B cell (primary cell): ENCODE data around the gene GLIS2. TPM values are rescaled to one million over a fixed set of nuclear protein-coding genes. Genes with fewer than 3 reads are reported as not detected.

Experiments
- ATAC-seq: fragments of 200-7000 bp; cut with Tn5 transposase; one replicate; pipeline ENCODE4 v1.10.0; 2021; ENCODE audit warnings: low read depth, mild to moderate bottlenecking, moderate number of reproducible peaks, moderate library complexity
- CTCF ChIA-PET: fragments of 350-600 bp; sonication (Branson Sonifier 250); formaldehyde crosslinking; loops from one replicate; lab custom pipeline; 2021; ENCODE audit warnings: antibody characterized with exemption, inconsistent platforms; lab: Charles Lee
- POLR2A ChIA-PET: fragments of 350-600 bp; sonication (Branson Sonifier 250); formaldehyde crosslinking; loops from one replicate; lab custom pipeline; 2021; ENCODE audit warnings: antibody characterized with exemption; lab: Charles Lee
- DNase-seq: peaks from one replicate; pipeline ENCODE4 v3.0.0; 2013
- H2AFZ ChIP-seq: 2 replicates; pipeline ENCODE4 v1.6.1; 2012; ENCODE audit warnings: mild to moderate bottlenecking, low read depth, low read length; ENCODE audit not compliant: insufficient read depth, poor library complexity, severe bottlenecking
- H3K27ac ChIP-seq, 2 donors: 1 replicate in 1 of 2; 2 replicates in 1 of 2; pipeline ENCODE4 v1.5.1; 2012 to 2013; ENCODE audit warnings: low read length in 2 of 2, mild to moderate bottlenecking in 2 of 2, moderate library complexity in 1 of 2
- H3K27me3 ChIP-seq, 4 experiments: fragments of 200-600 bp in 1 of 4; sonication (generic) in 1 of 4; replicated peaks in 1 of 4; 1 replicate in 2 of 4; 2 replicates in 2 of 4; pipeline versions ENCODE4 v1.6.1 to v1.7.0; 2013 to 2016; ENCODE audit warnings: low read length in 3 of 4, mild to moderate bottlenecking in 2 of 4, mixed read lengths in 1 of 4, moderate library complexity in 1 of 4; ENCODE audit not compliant: insufficient read depth in 4 of 4, control insufficient read depth in 3 of 4; ENCODE audit errors: control extremely low read depth in 1 of 4
- H3K36me3 ChIP-seq, 2 experiments: replicated peaks in 1 of 2; 1 replicate in 1 of 2; 2 replicates in 1 of 2; pipeline versions ENCODE4 v1.6.1 to v1.7.1; 2013; ENCODE audit warnings: low read length in 1 of 2; ENCODE audit not compliant: insufficient read depth in 2 of 2, control insufficient read depth in 1 of 2; ENCODE audit errors: control extremely low read depth in 1 of 2, extremely low read depth in 1 of 2
- H3K4me1 ChIP-seq, 2 donors: fragments of 200-600 bp in 1 of 2; sonication (generic) in 1 of 2; 1 replicate in 1 of 2; 2 replicates in 1 of 2; pipeline versions ENCODE4 v1.5.1 to v1.6.1; 2013 to 2017; ENCODE audit warnings: low read length in 2 of 2; ENCODE audit not compliant: control insufficient read depth in 2 of 2, insufficient read depth in 2 of 2
- H3K4me2 ChIP-seq: replicated peaks from 2 replicates; pipeline ENCODE3; 2012; ENCODE audit warnings: mild to moderate bottlenecking, low read depth, low read length; ENCODE audit not compliant: poor library complexity, severe bottlenecking
- H3K4me3 ChIP-seq, 5 experiments: fragments of 200-600 bp in 1 of 5; sonication (generic) in 1 of 5; 1 replicate in 3 of 5; 2 replicates in 2 of 5; pipeline versions ENCODE4 v1.5.1 to v1.7.0; 2011 to 2016; ENCODE audit warnings: low read length in 4 of 5, mild to moderate bottlenecking in 4 of 5, low read depth in 2 of 5, control low read depth in 1 of 5, moderate library complexity in 1 of 5; ENCODE audit not compliant: insufficient read depth in 1 of 5; ENCODE audit errors: control extremely low read depth in 1 of 5, extremely low read depth in 1 of 5
- H3K79me2 ChIP-seq: fragments of 200-600 bp; sonication (generic); one replicate; pipeline ENCODE4 v1.6.0; 2016; ENCODE audit warnings: low read length; ENCODE audit not compliant: control insufficient read depth, insufficient read depth
- H3K9ac ChIP-seq: fragments of 200-600 bp; sonication (generic); 2 replicates; pipeline ENCODE4 v1.6.1; 2017; ENCODE audit warnings: mild to moderate bottlenecking, low read length, moderate library complexity
- H3K9me3 ChIP-seq, 3 donors: one replicate each; pipeline versions ENCODE4 v1.6.1 to v1.7.1; 2013; ENCODE audit warnings: low read length in 2 of 3; ENCODE audit not compliant: control insufficient read depth in 2 of 3, insufficient read depth in 1 of 3; ENCODE audit errors: control extremely low read depth in 1 of 3
- H4K20me1 ChIP-seq: 2 replicates; pipeline ENCODE4 v1.6.0; 2012; ENCODE audit warnings: mild to moderate bottlenecking, low read length; ENCODE audit not compliant: insufficient read depth, control insufficient read depth, poor library complexity, severe bottlenecking
- H3K27ac Mint-ChIP-seq: one replicate; pipeline ENCODE4 v1.8.0; 2021; ENCODE audit warnings: mixed read lengths
- H3K27me3 Mint-ChIP-seq: one replicate; pipeline ENCODE4 v1.8.0; 2021; ENCODE audit warnings: mixed read lengths
- H3K4me1 Mint-ChIP-seq: one replicate; pipeline ENCODE4 v1.8.0; 2021; ENCODE audit warnings: mixed read lengths
- H3K4me3 Mint-ChIP-seq: one replicate; pipeline ENCODE4 v1.8.0; 2021; ENCODE audit warnings: mixed read lengths
- H3K9me3 Mint-ChIP-seq: one replicate; pipeline ENCODE4 v1.8.0; 2022; ENCODE audit warnings: mixed read lengths; ENCODE audit not compliant: insufficient read depth
- EZH2 ChIP-seq: IDR thresholded peaks from 2 replicates; pipeline ENCODE4 v1.6.1; 2012; ENCODE audit warnings: borderline replicate concordance, low read depth, mild to moderate bottlenecking, moderate library complexity, low read length; ENCODE audit not compliant: insufficient read depth, poor library complexity, severe bottlenecking
- WGBS: methylation state at CpG from one replicate; pipeline ENCODE4 v1.1.5; 2013; ENCODE audit warnings: missing lambda C conversion rate; ENCODE audit not compliant: insufficient coverage; 5-methylcytosine and 5-hydroxymethylcytosine counted together
- intact Hi-C: fragments of 100-400 bp; cut with micrococcal nuclease; formaldehyde crosslinking; loops from one replicate; pipeline ENCODE4 v1.10.0; 2022
- polyA plus RNA-seq: library from polyadenylated mRNA; depleted of rRNA; stranded (reverse); fragments of >200 nt; gene quantifications from 2 replicates; pipeline ENCODE4 v1.2.3, GENCODE V29; 2012
- total RNA-seq, 2 donors: library from RNA; stranded (reverse); fragments of 120-200 nt in 1 of 2; gene quantifications; 1 replicate in 1 of 2; 2 replicates in 1 of 2; pipeline versions ENCODE4 v1.2.3 to v1.2.4, GENCODE V29; 2013 to 2022
- TF ChIP-seq, protein P1 (sequence below): fragments of 200-600 bp; IDR thresholded peaks from one replicate; pipeline ENCODE4 v1.8.0; 2022; ENCODE audit warnings: antibody characterized with exemption, mild to moderate bottlenecking

The GLIS2 gene
- total and polyA plus RNA-seq, 2 donors (not counting 1 experiment from before 2014, with no cell fraction given): not detected

- Histone ChIP-seq H2AFZ (peak overlapping the region; percentile 82), H3K9ac (peak overlapping the region; percentile 87), H3K27ac (peak overlapping the region in 1 of 2 donors; percentile 78), H3K4me2 (peak overlapping the region; percentile 92), H3K79me2 (peaks cover 35% of the 10 kb centered on the region), H3K36me3 (peaks cover 1 to 7% of the 10 kb centered on the region in 2 experiments), H3K4me1 (peaks cover 9 to 17% of the 10 kb centered on the region in 2 donors), H3K4me3 (peak overlapping the region; percentile 56 to 84 (median 81)), H3K9me3 (no peaks in the 10 kb centered on the region), H4K20me1 (peaks cover 30% of the 10 kb centered on the region), H3K27me3 (no peaks in the 10 kb centered on the region)
- TF ChIP-seq, protein P1, sequence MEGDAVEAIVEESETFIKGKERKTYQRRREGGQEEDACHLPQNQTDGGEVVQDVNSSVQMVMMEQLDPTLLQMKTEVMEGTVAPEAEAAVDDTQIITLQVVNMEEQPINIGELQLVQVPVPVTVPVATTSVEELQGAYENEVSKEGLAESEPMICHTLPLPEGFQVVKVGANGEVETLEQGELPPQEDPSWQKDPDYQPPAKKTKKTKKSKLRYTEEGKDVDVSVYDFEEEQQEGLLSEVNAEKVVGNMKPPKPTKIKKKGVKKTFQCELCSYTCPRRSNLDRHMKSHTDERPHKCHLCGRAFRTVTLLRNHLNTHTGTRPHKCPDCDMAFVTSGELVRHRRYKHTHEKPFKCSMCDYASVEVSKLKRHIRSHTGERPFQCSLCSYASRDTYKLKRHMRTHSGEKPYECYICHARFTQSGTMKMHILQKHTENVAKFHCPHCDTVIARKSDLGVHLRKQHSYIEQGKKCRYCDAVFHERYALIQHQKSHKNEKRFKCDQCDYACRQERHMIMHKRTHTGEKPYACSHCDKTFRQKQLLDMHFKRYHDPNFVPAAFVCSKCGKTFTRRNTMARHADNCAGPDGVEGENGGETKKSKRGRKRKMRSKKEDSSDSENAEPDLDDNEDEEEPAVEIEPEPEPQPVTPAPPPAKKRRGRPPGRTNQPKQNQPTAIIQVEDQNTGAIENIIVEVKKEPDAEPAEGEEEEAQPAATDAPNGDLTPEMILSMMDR: no peak
- TF ChIP-seq EZH2: no peak
- 34% methylated on average over 22 of the region's 24 CpGs for WGBS
- Mint-ChIP-seq H3K27ac (peak overlapping the region; percentile 95), H3K4me3 (peak overlapping the region; percentile 96), H3K27me3 (no peaks in the 10 kb centered on the region), H3K4me1 (peaks cover 22% of the 10 kb centered on the region), H3K9me3 (no peaks in the 10 kb centered on the region)
- ChIA-PET POLR2A (no interaction called here), CTCF (interaction anchor here (0.7 to 3.1 kb wide), 7 partner anchors 9 to 606 kb away, joined by 3 to 26 read pairs (median 4); no protein-coding TSS in a partner anchor)
- intact Hi-C loops: loop anchor here (2.0 kb wide), 3 partner anchors 14 to 274 kb away; partner anchors contain the start of genes DNAJA3 and MGRN1
- DNase-seq (no peak), ATAC-seq (no peak)
Measured at GRCh38 chr16:4350365-4350786, 34.5 kb downstream of the GLIS2 start.
